Sigmoid colon (tissue), 7 donors: ENCODE results near the gene COL25A1. TPM values are rescaled to one million over a fixed set of nuclear protein-coding genes. Genes with fewer than 3 reads are reported as not detected.

Source experiments
- DNase-seq: peaks from one replicate; pipeline ENCODE4 v3.0.0-alpha.2; 2019
- H3K27ac ChIP-seq, 4 donors: fragments of 200-600 bp; sonication (generic); one replicate each; pipeline ENCODE4 v1.5.1; 2016 to 2019; ENCODE audit warnings: mild to moderate bottlenecking in 1 of 4
- H3K27me3 ChIP-seq, 3 donors: fragments of 200-600 bp; sonication (generic); one replicate each; pipeline ENCODE4 v1.5.1; 2019; ENCODE audit warnings: mild to moderate bottlenecking in 1 of 3
- H3K36me3 ChIP-seq, 4 donors: fragments of 200-600 bp; sonication (generic); one replicate each; pipeline ENCODE4 v1.5.1; 2016 to 2019
- H3K4me1 ChIP-seq, 4 donors: fragments of 200-600 bp; sonication (generic); one replicate each; pipeline ENCODE4 v1.5.1; 2017 to 2019
- H3K4me3 ChIP-seq, 4 donors: fragments of 200-600 bp; sonication (generic); one replicate each; pipeline ENCODE4 v1.5.1; 2017 to 2019; ENCODE audit warnings: mild to moderate bottlenecking in 2 of 4, moderate library complexity in 1 of 4
- H3K9me3 ChIP-seq, 4 donors: fragments of 200-600 bp in 3 of 4; sonication (generic) in 3 of 4; one replicate each; pipeline versions ENCODE4 v1.5.1 to v1.6.1; 2013 to 2019
- CTCF ChIP-seq, 4 experiments: fragments of 450-650 bp in 3 of 4; fragments of 200-600 bp in 1 of 4; IDR thresholded peaks; one replicate each; pipeline ENCODE4 v1.5.1; 2016 to 2019; ENCODE audit warnings: antibody characterized with exemption in 4 of 4, mild to moderate bottlenecking in 3 of 4, moderate library complexity in 2 of 4
- EP300 ChIP-seq, 4 donors: sonication (generic); formaldehyde crosslinking; IDR thresholded peaks; one replicate each; pipeline ENCODE4 v1.6.1; 2017; ENCODE audit warnings: antibody characterized with exemption in 4 of 4
- POLR2A ChIP-seq, 2 donors: fragments of 450-650 bp; IDR thresholded peaks; one replicate each; pipeline ENCODE4 v1.6.1; 2016; ENCODE audit warnings: antibody characterized with exemption in 2 of 2, mild to moderate bottlenecking in 2 of 2, moderate library complexity in 2 of 2
- POLR2AphosphoS5 ChIP-seq, 4 donors: sonication (generic); formaldehyde crosslinking; IDR thresholded peaks; one replicate each; pipeline ENCODE4 v1.6.1; 2017; ENCODE audit warnings: antibody characterized with exemption in 4 of 4
- WGBS, 2 donors: extraction: QIAGEN DNeasy Blood & Tissue Kit; methylation state at CpG; one replicate each; pipeline ENCODE4 v1.1.7; 2013; 5-methylcytosine and 5-hydroxymethylcytosine counted together
- intact Hi-C: fragments of 100-400 bp; cut with DNase I; formaldehyde crosslinking; loops from one replicate; pipeline ENCODE4 v1.15.1; 2023
- polyA plus RNA-seq, 3 donors: library from polyadenylated mRNA; stranded (reverse); fragments of 200-250 nt; gene quantifications; one replicate each; pipeline ENCODE4 v1.2.3, GENCODE V29; 2013
- total RNA-seq, 4 donors: library from RNA; depleted of rRNA; stranded (reverse); fragments of >200 nt; gene quantifications; one replicate each; pipeline ENCODE4 v1.1.0, GENCODE V29; 2016
- donor health status: healthy with polysubstance abuse.
- donor health status: Bipolar disorder and iron deficiency.
- donor health status: healthy.

The COL25A1 gene
- total and polyA plus RNA-seq, 7 donors: 0.15 to 1.4 (median 0.41) TPM; not detected in 2

GRCh38 chr4:108963910-108964309 is 338.5 kb downstream of the COL25A1 start:
- no peak overlapping the region for H3K4me3 ChIP-seq
- no peaks in the 10 kb centered on the region for H3K9me3 ChIP-seq
- DNase-seq: no peak
- H3K27ac ChIP-seq: no peak overlapping the region
- intact Hi-C loops: no loop called here
- H3K4me1 ChIP-seq: no peaks in the 10 kb centered on the region
- no peaks in the 10 kb centered on the region for H3K27me3 ChIP-seq
- WGBS, 2 donors: 89 to 95% methylated on average over 1 of the region's 1 CpG
- no peaks in the 10 kb centered on the region for H3K36me3 ChIP-seq
- TF ChIP-seq CTCF (IDR thresholded peaks at IDR 0.05) (no peak), POLR2A (IDR thresholded peaks at IDR 0.05) (no peak), POLR2AphosphoS5 (IDR thresholded peaks at IDR 0.05) (no peak), EP300 (IDR thresholded peaks at IDR 0.05) (no peak)

GRCh38 chr4:108959491-108959890 is 343.0 kb downstream of the COL25A1 start:
- intact Hi-C loops: no loop called here
- no peak for TF ChIP-seq POLR2AphosphoS5 (IDR thresholded peaks at IDR 0.05)
- TF ChIP-seq CTCF (IDR thresholded peaks at IDR 0.05): no peak
- TF ChIP-seq EP300 (IDR thresholded peaks at IDR 0.05): no peak
- no peak for TF ChIP-seq POLR2A (IDR thresholded peaks at IDR 0.05)
- no peaks in the 10 kb centered on the region for H3K27me3 ChIP-seq

GRCh38 chr4:108954880-108955279 is 347.6 kb downstream of the COL25A1 start:
- Histone ChIP-seq H3K27ac (no peak overlapping the region), H3K36me3 (no peaks in the 10 kb centered on the region), H3K9me3 (no peaks in the 10 kb centered on the region), H3K4me3 (no peak overlapping the region), H3K4me1 (no peaks in the 10 kb centered on the region), H3K27me3 (no peaks in the 10 kb centered on the region)
- WGBS, 2 donors: 15 to 61% methylated on average over 3 of the region's 3 CpGs
- DNase-seq: no peak
- no peak for TF ChIP-seq POLR2A (IDR thresholded peaks at IDR 0.05)
- TF ChIP-seq EP300 (IDR thresholded peaks at IDR 0.05): no peak
- TF ChIP-seq CTCF (IDR thresholded peaks at IDR 0.05): no peak
- TF ChIP-seq POLR2AphosphoS5 (IDR thresholded peaks at IDR 0.05): no peak
- intact Hi-C loops: no loop called here

More at GRCh38 chr4:108959491-108959890, 343.0 kb downstream of the COL25A1 start:
- Histone ChIP-seq H3K4me1 (no peaks in the 10 kb centered on the region), H3K27ac (no peak overlapping the region), H3K36me3 (no peaks in the 10 kb centered on the region), H3K9me3 (no peaks in the 10 kb centered on the region), H3K4me3 (no peak overlapping the region)
- DNase-seq: no peak

- H3K4me1 ChIP-seq: no peaks in the 10 kb centered on the region
- WGBS, 2 donors: 71 to 83% methylated on average over 4 of the region's 4 CpGs
- no peaks in the 10 kb centered on the region for H3K9me3 ChIP-seq
- no peak for TF ChIP-seq EP300 (IDR thresholded peaks at IDR 0.05)
- no peak for TF ChIP-seq CTCF (IDR thresholded peaks at IDR 0.05)
- TF ChIP-seq POLR2A (IDR thresholded peaks at IDR 0.05): no peak
- intact Hi-C loops: no loop called here
- no peaks in the 10 kb centered on the region for H3K27me3 ChIP-seq
- no peak overlapping the region for H3K4me3 ChIP-seq
- no peak for DNase-seq
- no peak overlapping the region for H3K27ac ChIP-seq
- no peaks in the 10 kb centered on the region for H3K36me3 ChIP-seq
Observed at GRCh38 chr4:108953941-108954340, 348.5 kb downstream of the COL25A1 start.

- Histone ChIP-seq H3K36me3 (no peaks in the 10 kb centered on the region), H3K27me3 (no peaks in the 10 kb centered on the region), H3K27ac (no peak overlapping the region), H3K4me1 (no peaks in the 10 kb centered on the region), H3K9me3 (no peaks in the 10 kb centered on the region), H3K4me3 (no peak overlapping the region)
- TF ChIP-seq CTCF (IDR thresholded peaks at IDR 0.05): no peak
- TF ChIP-seq POLR2AphosphoS5 (IDR thresholded peaks at IDR 0.05): no peak
- no peak for TF ChIP-seq EP300 (IDR thresholded peaks at IDR 0.05)
- no peak for TF ChIP-seq POLR2A (IDR thresholded peaks at IDR 0.05)
- WGBS, 2 donors: 87 to 90% methylated on average over 6 of the region's 6 CpGs
- intact Hi-C loops: no loop called here
- no peak for DNase-seq
Observed at GRCh38 chr4:108950158-108950915, 352.1 kb downstream of the COL25A1 start.
